ENCODE data around the gene STIM2.

- no peak for TF ChIP-seq CTCF (conservative IDR thresholded peaks at IDR 0.05; ENCODE audit: low read length)
- TF ChIP-seq EZH2phosphoT487 (IDR thresholded peaks at IDR 0.05; ENCODE audit: borderline replicate concordance): no peak
Measured at GRCh38 chr4:26991057-26991456, 130.4 kb downstream of the STIM2 start.
